HG03565 (cell line): ENCODE measurements around the gene PPT2.

Experiments used
- ATAC-seq: cut with Tn5 transposase; IDR thresholded peaks from one replicate; pipeline ENCODE4 v1.9.1; 2021; ENCODE audit warnings: mild to moderate bottlenecking, moderate library complexity; ENCODE audit not compliant: unreplicated experiment

Gene PPT2

DNA sequence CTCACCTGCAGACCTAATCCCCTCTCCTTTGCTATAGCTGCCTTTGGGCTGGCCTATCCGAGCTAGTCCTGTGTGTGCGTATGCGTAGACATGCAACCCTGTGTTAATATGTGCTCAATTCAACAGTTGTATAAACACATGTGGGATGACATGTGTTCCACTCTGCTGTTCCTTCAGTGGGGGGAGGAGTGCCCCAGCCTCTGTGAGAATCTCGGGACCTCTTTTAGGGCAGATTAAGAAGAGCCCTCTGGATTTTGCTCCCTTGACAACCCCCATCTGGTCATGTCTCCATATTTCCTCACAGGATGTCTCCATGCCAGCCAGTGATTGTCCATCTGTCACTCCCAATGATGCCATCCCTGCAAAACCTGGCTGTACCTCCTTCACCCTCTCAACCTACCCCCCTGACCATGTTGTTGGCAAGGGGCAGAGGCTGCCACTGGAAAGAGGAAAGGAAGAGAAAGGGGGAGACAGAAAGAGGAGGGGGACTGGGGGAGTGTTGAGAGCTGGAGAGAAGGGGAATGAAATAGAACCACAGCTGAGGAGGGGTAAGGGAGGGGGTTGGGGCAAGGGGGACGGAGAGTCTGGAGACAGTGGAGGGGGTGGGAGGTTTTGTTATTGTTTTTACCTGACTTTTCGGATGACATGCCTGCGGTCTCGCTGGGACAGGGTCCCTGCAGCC lies 2.6 kb upstream of the PPT2 start:
- no peak for ATAC-seq

DNA sequence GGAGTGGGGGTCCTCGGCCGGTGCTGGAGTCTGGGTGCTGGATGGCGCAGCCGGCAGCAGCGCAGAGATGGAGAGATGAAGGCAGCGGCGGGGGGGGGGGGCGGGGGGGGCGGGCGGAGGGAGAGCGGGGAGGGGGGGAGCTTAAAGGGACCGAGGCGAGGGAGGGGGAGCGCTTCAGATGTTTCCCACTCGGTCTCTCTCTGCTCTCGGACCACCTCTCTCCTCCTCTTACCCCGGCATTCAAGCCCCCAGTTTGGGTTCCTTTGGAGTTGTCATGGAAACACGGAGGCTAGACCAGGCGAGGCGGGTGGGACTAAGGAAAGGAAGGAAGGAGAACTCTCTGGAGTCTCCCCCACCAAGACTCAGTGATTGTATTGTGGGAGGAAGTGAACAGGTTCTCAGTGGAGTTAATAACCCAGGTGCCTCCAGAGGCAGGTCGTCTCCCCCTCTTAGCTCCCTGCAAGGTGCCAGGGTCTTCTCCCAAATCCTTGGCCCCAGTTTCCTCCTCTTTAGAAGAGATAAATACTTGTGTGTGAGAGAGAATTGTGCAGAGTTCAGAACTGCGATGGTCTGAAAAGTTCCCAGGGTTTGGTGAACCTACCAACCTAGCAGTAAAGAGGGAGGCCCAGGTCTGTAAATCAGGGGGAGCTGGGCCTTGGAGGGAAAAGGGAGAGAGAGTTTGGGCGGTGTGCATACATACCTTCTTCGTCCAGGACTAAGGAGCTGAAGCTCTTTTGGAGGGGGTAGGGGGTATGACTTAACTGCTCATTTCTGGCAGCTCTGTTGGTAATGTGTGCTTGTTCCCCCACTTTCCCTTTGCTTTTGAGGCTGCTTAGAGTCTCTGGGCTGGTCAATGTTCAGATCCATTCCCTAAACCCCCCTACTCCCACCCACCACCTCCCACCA lies 1.8 kb upstream of the PPT2 start, which contains the start of gene PRRT1:
PRRT1 (minus strand) TSS at position 77 of the 906 bp plus-strand sequence. CDS start 112 bp downstream, outside the sequence.
- no peak for ATAC-seq

DNA sequence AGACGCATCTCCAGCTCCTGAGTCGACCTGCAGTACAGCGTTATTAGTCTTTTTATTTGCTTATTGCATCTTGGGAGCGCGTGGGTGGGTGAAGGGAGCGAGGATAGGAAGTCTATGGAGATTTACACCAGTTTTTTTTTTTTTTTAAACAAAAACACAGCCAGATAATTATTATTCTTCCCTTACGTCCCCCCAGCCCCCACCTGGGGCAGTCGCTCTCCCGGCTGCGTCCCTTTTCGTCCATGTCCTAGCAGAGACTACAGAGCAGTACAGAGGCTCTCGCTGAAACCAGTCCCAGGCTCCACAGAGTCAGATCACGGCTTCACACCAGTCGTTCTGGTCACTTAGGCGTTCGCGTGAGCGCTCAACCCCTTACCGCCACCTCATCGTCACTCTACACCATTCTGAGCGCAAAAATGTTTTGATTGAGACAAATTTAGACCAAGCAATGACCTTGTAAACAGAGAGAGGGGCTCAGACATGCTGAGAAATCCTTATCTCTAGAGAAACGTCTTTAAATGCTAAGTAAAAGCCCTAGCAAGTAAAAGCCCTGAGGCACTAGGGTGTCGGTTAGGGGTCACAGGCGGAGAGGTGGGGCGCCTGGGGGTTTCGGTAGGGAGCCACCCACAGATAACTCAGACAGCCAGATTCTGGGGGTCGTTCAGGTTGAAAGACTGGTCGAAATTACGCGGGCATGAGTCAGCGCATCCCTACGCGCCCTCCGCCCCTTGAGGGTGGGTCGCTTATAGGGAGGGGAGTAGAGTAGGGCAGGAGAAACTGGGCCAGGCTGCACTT lies 975 bp upstream of the PPT2 start:
- ATAC-seq: no peak

DNA sequence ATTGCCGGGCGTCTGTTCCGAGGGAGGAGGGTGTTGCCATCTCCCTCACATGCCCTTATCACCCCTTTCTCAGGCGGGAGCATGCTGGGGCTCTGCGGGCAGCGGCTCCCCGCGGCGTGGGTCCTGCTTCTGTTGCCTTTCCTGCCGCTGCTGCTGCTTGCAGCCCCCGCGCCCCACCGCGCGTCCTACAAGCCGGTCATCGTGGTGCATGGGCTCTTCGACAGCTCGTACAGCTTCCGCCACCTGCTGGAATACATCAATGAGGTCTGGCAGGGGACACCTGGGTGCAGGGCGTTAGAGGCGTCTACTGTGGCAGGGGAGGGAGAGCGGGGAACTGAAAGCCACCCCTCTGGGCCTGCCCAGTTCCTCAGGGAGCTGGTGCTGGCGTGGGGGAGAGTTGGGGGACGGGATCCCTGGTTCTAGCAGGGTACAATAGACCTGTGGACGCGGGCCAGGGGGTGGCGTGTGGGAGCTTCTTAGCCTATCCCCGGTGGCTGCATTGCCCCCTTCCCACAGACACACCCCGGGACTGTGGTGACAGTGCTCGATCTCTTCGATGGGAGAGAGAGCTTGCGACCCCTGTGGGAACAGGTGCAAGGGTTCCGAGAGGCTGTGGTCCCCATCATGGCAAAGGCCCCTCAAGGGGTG lies 697 bp downstream of the PPT2 start:
- ATAC-seq: no peak

DNA sequence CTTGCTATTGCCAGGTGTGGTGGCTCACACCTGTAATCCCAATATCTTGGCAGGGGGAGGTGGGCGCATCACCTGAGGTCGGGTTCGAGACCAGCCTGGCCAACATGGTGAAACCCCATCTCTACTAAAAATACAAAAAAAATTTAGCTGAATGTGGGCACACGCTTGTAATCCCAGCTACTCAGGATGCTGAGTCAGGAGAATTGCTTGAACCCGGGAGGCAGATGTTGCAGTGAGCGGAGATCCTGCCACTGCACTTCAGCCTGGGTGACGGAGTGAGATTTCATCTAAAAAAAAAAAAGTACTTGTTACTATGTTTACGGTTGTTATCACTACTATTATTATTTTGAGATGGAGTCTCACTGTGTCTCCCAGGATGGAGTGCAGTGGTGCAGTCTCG lies 3.0 kb downstream of the PPT2 start:
- ATAC-seq: no peak

DNA sequence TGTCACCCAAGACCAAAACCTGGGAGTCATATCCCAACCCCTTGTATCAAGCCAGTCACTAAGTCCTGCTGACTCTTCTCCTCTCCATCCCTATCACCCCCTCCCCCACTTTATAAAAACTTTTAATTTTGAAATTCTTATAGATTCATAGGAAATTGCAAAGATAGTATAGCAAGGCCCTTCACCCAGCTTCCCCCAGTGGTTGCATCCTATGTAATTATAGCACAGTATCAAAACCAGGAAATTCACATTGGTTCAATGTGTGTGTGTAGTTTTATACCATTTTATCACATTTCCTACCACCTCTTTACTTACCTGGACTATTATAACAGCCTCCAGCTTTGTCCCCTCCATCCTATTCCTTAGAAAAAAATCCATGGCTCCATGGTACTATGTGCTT lies 4.1 kb downstream of the PPT2 start:
- ATAC-seq: no peak

DNA sequence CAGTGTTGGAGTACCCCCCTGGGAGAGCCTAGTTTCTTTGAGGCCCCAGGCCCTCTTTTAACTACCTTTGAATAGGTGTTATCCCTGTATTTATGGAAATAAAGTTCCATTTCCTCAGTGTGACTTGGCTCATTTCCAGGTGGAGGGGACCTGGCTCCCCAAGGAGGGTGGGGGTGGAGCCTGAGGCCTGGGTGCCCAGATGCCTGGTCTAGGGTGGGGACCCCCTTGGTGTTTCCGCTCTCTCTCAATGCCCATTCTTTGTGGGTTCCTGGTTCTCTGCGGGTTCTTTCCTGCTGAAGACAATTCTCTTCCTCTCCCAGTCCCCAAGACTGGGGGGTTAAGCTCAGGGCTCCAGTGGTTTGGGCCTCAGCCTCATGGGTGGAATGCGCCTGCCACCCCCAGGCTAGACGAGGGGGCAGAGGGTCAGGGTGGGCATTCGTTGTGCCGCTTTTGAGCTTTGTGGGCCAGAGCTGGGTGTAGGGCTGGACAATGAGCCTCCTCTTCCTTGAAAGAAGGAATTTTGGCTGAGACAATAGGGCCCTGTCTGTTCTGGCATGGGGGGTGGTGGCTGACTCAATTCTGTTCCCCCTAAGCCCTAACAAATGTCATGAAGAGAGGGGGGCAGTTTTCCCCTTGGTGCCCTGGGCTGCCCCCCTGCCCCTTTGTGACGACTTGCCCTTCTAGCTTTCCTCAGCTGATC lies 9.8 kb downstream of the PPT2 start:
- no peak for ATAC-seq

DNA sequence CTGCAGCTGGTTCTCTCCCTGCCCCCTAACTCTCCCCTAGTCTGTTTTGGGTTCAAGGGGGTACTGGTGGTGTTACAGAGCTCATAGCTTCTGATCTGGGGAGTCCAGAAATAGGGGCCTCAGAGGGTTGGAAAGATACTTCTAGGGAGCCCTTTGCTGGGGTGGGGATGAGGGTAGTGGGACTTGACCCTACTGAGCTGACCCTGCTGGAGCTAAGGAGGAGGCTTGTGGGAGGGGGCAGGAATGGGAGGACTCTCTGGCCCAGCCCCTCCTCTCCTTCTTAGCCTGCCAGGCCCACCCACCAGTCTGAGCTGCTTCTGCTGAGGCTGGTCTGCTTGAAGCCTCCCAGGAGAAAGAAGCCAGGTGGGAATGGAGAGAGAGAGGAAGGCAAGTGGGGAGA lies 10.4 kb downstream of the PPT2 start, which contains the start of gene EGFL8:
EGFL8 (plus strand) TSS at position 301 of the 400 bp plus-strand sequence. CDS start 1,571 bp downstream, outside the sequence.
- no peak for ATAC-seq

DNA sequence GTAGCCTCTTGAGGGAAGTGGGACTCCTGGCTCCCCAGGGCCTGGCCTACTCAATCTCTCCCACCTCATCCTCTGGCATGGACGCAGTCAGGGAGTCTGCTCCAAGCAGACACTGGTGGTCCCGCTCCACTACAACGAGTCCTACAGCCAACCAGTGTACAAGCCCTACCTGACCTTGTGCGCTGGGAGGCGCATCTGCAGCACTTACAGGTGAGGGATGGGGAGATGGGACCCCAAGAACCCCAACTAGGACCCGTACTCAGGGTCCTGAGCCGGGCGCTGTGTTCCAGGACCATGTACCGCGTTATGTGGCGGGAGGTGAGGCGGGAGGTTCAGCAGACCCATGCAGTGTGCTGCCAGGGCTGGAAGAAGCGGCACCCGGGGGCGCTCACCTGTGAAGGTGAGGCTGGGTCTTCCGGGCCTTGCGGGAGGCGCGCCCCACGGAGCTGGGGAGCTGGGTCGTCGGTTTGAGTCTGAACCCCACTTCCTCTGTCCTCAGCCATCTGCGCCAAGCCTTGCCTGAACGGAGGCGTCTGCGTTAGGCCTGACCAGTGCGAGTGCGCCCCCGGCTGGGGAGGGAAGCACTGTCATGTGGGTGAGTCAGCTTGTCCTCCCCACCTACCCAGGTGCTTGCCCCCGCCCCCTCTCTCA lies 12.6 kb downstream of the PPT2 start:
- ATAC-seq: no peak

DNA sequence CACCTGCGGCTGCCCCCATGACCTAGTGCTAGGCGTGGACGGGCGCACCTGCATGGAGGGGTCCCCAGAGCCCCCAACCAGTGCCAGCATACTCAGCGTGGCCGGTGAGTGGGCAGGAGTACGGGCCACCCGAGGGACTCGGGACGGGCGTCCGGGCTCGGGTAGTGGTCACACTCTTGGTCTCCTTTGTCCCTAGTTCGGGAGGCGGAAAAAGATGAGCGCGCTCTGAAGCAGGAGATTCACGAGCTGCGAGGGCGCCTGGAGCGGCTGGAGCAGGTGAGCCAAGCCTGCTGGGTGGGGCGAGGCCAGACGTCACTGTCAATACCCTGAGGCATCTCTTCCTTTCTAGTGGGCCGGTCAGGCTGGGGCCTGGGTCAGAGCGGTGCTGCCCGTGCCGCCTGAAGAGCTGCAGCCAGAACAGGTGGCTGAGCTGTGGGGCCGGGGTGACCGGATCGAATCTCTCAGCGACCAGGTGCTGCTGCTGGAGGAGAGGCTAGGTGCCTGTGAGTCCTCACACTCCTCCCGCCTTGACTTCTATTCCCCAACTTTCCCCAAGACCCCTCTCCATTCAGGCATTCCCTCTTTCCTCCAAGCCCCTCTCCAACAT lies 13.3 kb downstream of the PPT2 start:
- ATAC-seq: no peak

DNA sequence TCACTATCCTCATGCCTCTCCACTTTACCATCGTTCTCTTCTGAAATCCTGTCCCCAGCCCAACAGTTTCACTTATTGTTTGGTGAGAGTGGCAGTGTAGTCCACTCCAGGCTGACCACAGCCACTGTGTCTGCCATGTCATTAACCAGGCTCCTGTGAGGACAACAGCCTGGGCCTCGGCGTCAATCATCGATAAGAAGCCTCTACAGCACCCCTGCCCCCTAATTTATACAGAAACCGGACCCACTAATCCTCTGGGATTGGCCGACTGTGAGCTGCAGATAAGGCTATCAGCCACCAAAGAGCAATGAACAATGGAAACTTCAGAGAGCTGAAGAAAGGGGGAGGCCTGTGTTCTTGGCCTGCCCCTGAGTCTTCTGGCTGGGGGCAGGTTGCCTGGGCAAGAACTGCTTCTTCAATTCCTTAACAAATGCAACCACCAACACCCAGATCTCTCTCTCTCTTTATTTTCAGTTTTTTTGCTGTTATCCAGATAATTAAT lies 13.9 kb downstream of the PPT2 start:
- ATAC-seq: no peak

DNA sequence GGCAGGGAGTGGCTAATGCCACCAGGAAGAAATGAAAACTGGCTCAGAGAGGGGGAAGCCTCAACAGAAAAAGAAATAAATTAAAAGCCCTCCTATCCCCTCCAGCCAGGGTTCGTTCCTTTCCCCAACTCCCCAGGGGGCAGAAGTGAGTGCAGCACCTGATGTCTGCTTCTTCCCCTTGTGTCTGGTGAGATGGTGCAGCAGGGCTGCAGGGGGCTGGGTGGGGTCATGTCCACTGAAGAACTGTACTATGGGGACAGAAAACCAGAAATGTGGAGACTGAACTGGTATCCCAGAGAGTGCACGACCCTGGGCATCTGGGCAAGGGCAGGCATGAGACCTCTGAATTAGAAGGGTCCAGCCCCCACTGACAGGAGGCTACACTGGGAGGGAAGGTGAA lies 14.4 kb downstream of the PPT2 start:
- ATAC-seq: no peak

DNA sequence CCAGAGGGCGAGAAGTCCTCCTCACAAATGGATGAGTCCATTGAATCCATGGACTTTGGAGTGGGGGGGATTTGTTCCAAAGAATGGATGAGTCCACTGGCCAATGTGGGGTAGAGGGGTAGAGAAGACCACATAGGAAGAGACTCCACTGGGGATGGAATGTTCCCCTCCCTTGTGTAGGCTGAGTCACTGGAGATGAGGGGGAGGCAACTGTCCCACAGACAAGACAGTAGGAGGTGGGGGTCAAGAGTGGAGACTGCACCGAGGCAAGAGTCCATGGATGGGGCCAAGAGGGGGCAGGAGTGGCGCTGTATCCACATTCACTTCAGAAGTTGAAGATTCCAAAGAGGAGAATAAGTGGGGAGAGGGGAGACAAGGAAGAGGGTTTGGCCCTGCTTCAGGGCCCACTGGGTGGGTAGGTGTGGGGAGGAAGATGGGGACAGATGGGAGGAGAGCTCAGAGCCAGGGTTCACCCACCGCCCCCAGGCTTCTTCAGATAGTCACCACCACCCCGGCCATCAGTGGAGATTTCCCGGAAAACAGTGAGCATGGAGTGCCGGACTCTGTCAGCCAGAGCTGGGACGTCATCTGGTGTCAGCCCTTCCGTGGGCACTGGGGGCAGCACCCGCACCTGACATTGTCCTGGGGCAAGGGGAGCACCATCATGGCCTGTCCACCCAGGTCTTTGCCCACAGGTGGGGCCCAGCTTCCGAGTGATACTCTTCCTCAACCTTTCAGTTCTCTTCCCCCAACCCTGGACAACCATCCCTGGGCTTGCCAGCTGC lies 15.1 kb downstream of the PPT2 start:
- no peak for ATAC-seq

DNA sequence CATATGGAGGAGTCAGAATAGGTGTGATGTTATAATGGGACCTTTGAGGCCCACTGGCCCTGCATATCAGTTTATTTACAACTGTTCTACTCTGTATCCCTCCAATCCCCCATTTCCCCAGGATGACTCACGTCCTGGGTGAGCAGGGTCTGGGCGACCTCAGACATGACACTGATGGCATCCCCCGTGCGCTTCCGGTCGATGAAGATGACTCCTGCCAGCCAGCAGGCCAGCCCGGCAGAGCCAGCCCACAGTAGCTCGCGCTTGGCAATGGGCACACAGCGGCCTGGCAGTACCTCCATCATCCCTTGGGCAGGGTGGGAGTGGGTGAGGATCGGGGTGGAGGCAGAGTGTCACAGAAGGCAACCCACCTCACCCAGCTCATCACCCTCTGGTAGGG lies 16.4 kb downstream of the PPT2 start:
- no peak for ATAC-seq

DNA sequence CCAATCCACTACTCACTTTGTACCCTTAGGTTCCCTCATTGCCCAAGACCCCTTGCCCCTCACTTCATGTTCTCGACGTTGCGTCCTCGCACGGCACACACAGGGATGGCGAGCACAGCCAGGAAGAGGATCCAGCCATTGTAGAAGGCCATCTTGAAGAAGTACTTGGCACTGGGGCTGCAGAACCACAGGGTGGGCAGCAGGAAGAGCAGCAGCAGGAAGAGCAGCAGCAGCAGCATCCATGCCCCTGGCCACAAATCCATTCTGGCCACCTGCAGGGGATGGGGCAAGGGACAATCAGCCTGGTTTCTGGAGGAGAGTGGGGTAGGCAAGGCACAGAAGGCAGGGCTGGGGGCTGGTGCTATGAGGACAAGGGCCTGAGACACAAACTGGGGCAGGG lies 17.3 kb downstream of the PPT2 start:
- ATAC-seq: no peak

DNA sequence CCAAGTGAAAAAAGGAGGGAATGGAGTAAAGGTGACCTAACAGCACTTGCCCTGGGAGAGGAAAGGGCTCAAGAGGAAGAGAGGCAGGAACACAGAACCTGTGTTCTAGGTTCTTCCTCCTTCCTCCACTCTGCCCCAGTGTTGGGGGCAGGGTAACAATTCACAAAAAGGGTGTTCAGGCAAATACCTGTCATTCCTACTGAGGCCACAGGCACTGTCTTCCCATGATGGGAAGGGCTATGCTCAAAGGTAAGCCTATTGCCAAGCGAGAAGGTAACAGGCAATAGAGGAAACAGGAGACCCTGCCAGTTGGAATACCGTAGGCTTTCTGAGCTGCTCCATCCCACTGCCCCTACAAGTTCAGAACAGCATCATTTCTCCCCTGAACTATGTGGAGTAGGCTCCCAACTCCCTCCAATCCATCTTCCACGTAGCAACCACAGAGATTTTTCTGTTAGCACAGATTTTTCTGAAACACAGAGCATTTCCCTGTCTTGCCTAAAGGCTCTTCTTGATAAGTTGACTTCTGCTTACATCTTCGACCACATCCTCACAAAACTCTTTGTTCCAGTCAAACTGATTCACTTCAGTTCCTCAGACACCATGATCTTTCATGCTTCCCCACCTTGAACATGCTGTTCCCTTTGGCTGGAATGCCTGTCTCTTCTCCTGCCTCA lies 19.2 kb downstream of the PPT2 start:
- no peak for ATAC-seq

DNA sequence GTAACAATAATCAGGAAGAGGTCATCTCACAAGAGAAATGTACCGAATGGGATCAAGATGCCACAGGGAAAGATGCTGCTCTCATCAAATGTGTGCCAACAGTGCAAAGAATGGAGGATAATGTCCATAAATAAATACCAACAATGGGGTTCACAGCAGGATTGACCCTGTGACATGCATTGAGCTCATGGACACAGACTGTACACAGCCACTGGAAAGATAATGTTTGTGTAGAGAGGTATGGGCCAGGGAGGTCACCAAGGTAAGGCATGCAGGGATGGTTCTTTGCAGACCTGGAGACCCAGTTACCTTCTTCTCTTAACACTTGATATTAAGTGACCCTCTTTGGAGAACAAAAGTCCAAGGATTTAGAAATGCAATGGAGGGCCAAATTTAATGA lies 20.5 kb downstream of the PPT2 start:
- no peak for ATAC-seq

DNA sequence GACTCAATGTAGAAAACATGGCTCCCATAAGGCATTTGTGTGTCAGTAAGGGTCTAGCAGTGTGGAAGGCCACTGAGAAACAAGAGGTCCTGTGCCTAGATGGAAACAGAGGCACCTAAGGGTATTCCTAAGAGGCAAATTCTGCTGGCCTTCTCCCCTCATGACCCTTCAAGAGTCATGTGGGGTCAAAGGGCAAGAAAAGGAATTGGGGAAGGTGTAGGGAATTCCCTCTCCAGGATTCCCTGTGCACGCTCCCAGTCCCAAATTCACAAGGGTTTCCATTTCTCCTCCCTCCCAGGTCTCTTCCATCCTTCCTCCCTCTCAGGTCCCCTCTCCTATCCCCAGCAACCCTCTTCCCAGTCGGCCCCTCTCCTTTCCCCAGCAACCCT lies 21.4 kb downstream of the PPT2 start:
- ATAC-seq: no peak
